HepG2 (cell line): ENCODE measurements around the gene RTF1. TPM values are rescaled to one million over a fixed set of nuclear protein-coding genes. Genes with fewer than 3 reads are reported as not detected.

Experiments used
- ATM ChIP-seq: fragments of 450-650 bp; IDR thresholded peaks from 2 replicates; pipeline ENCODE4 v1.7.1; 2017; ENCODE audit warnings: mild to moderate bottlenecking, borderline replicate concordance
- DR1 ChIP-seq: sonication (generic); formaldehyde crosslinking; IDR thresholded peaks from 2 replicates; pipeline ENCODE4 v1.8.0; 2021; ENCODE audit warnings: mild to moderate bottlenecking, missing genetic modification reagents, inconsistent platforms
- EHMT2 ChIP-seq: fragments of 200-600 bp; sonication (generic); IDR thresholded peaks from 2 replicates; pipeline ENCODE4 v1.7.0; 2017; ENCODE audit warnings: antibody characterized with exemption, low read depth, low read length, borderline replicate concordance
- FOXO1 ChIP-seq: sonication (generic); formaldehyde crosslinking; IDR thresholded peaks from 2 replicates; pipeline ENCODE4 v1.4.0; 2020; ENCODE audit warnings: missing genetic modification reagents
- HOXA7 ChIP-seq: sonication (generic); formaldehyde crosslinking; IDR thresholded peaks from 2 replicates; pipeline ENCODE4 v1.8.1; 2022; ENCODE audit warnings: mild to moderate bottlenecking, missing genetic modification reagents, moderate library complexity
- MAZ ChIP-seq, 2 experiments: sonication (generic) in 1 of 2; formaldehyde crosslinking in 1 of 2; IDR thresholded peaks; 2 replicates each; pipeline versions ENCODE4 v1.5.0 to v1.6.1; 2012 to 2020; ENCODE audit warnings: low read depth in 2 of 2, mild to moderate bottlenecking in 2 of 2, borderline replicate concordance in 1 of 2, improper control_type of control experiment in 1 of 2, low read length in 1 of 2, missing genetic modification reagents in 1 of 2, moderate library complexity in 1 of 2
- MTF1 ChIP-seq: sonication (generic); formaldehyde crosslinking; IDR thresholded peaks from 2 replicates; pipeline ENCODE4 v1.5.0; 2020; ENCODE audit warnings: missing genetic modification reagents
- MTF2 ChIP-seq: sonication (generic); formaldehyde crosslinking; IDR thresholded peaks from 2 replicates; pipeline ENCODE4 v1.5.0; 2020; ENCODE audit warnings: missing genetic modification reagents, borderline replicate concordance
- PAX8 ChIP-seq: sonication (generic); formaldehyde crosslinking; IDR thresholded peaks from 2 replicates; pipeline ENCODE4 v1.8.0; 2022; ENCODE audit warnings: mild to moderate bottlenecking, missing genetic modification reagents, borderline replicate concordance
- PHB2 ChIP-seq: fragments of 450-650 bp; IDR thresholded peaks from 2 replicates; pipeline ENCODE4 v1.6.1; 2018; ENCODE audit not compliant: partially characterized antibody
- PHF8 ChIP-seq: sonication (generic); formaldehyde crosslinking; IDR thresholded peaks from 2 replicates; pipeline ENCODE4 v1.5.0; 2020; ENCODE audit warnings: missing genetic modification reagents
- POLR2AphosphoS2 ChIP-seq: IDR thresholded peaks from 2 replicates; pipeline ENCODE4 v1.6.1; 2011; ENCODE audit warnings: low read depth, low read length, improper control_type of control experiment
- REPIN1 ChIP-seq: sonication (generic); formaldehyde crosslinking; IDR thresholded peaks from 2 replicates; pipeline ENCODE4 v1.8.0; 2022; ENCODE audit warnings: missing genetic modification reagents, low read depth, mild to moderate bottlenecking, borderline replicate concordance
- RFX1 ChIP-seq: fragments of 450-650 bp; IDR thresholded peaks from 2 replicates; pipeline ENCODE4 v1.6.1; 2017
- SAP130 ChIP-seq: IDR thresholded peaks from 2 replicates; pipeline ENCODE4 v1.6.1; 2016; ENCODE audit warnings: low read depth
- SOX13 ChIP-seq, 3 experiments: fragments of 450-650 bp in 1 of 3; sonication (generic) in 1 of 3; formaldehyde crosslinking in 1 of 3; IDR thresholded peaks in 2 of 3; conservative IDR thresholded peaks in 1 of 3; 2 replicates each; pipeline versions ENCODE4 v1.5.0 to v1.6.1; 2016 to 2020; ENCODE audit warnings: antibody characterized with exemption in 1 of 3, mild to moderate bottlenecking in 1 of 3, missing compliant biosample characterization in 1 of 3, missing genetic modification reagents in 1 of 3, moderate library complexity in 1 of 3
- TMF1 ChIP-seq: sonication (generic); formaldehyde crosslinking; IDR thresholded peaks from 2 replicates; pipeline ENCODE4 v1.8.1; 2022; ENCODE audit warnings: low read depth, missing genetic modification reagents
- ZBTB3 ChIP-seq: sonication (generic); formaldehyde crosslinking; IDR thresholded peaks from 2 replicates; pipeline ENCODE4 v1.4.0; 2020; ENCODE audit warnings: low read depth, mild to moderate bottlenecking, moderate library complexity, missing genetic modification reagents, borderline replicate concordance
- ZIK1 ChIP-seq: sonication (generic); formaldehyde crosslinking; IDR thresholded peaks from 2 replicates; pipeline ENCODE4 v1.5.0; 2020; ENCODE audit warnings: mild to moderate bottlenecking, low read depth, missing genetic modification reagents, borderline replicate concordance
- ZMYM4 ChIP-seq: sonication (generic); formaldehyde crosslinking; IDR thresholded peaks from 2 replicates; pipeline ENCODE4 v1.8.1; 2023; ENCODE audit warnings: mild to moderate bottlenecking, missing genetic modification reagents
- ZNF251 ChIP-seq: sonication (generic); formaldehyde crosslinking; IDR thresholded peaks from 2 replicates; pipeline ENCODE4 v1.9.0; 2021; ENCODE audit warnings: mild to moderate bottlenecking, missing genetic modification reagents
- ZNF557 ChIP-seq: sonication (generic); formaldehyde crosslinking; IDR thresholded peaks from 2 replicates; pipeline ENCODE4 v1.4.0; 2020; ENCODE audit warnings: missing genetic modification reagents
- ZNF747 ChIP-seq: sonication (generic); formaldehyde crosslinking; IDR thresholded peaks from 2 replicates; pipeline ENCODE4 v1.8.1; 2023; ENCODE audit warnings: missing genetic modification reagents, mild to moderate bottlenecking, borderline replicate concordance
- ZSCAN25 ChIP-seq: sonication (generic); formaldehyde crosslinking; IDR thresholded peaks from 2 replicates; pipeline ENCODE4 v1.8.0; 2022; ENCODE audit warnings: mild to moderate bottlenecking, missing genetic modification reagents
- polyA plus RNA-seq, 8 experiments: library from polyadenylated mRNA; depleted of rRNA in 3 of 8; stranded (reverse) in 7 of 8; unstranded in 1 of 8; fragments of >200 nt; fragmentation: Illumina TruSeq in 4 of 8; extraction: Trizol in 4 of 8; gene quantifications; 2 replicates each; pipeline versions ENCODE4 v1.2.1 to v1.2.3, GENCODE V29; 2011 to 2016; ENCODE audit warnings: low read depth in 4 of 8, missing spikeins in 1 of 8, mixed read lengths in 1 of 8; ENCODE audit not compliant: insufficient read depth in 1 of 8
- total RNA-seq, 5 experiments: library from RNA; depleted of rRNA; stranded (reverse); fragments of >200 nt; fragmentation: Illumina TruSeq; extraction: Trizol; gene quantifications; 2 replicates each; pipeline ENCODE4 v1.2.3, GENCODE V29; 2016; ENCODE audit warnings: low read depth in 1 of 5
- TF ChIP-seq, protein P1 (sequence below): sonication (generic); formaldehyde crosslinking; IDR thresholded peaks from 2 replicates; pipeline ENCODE4 v1.4.0; 2020; ENCODE audit warnings: missing genetic modification reagents, mild to moderate bottlenecking, borderline replicate concordance
- TF ChIP-seq, protein P2 (sequence below): fragments of 450-650 bp; IDR thresholded peaks from 2 replicates; pipeline ENCODE4 v1.6.1; 2016

The RTF1 gene
- total and polyA plus RNA-seq, 2 of the 13 experiments (the other 11 are each of a cell fraction or from before 2014, with no cell fraction given): 13.9 to 17.9 TPM

DNA sequence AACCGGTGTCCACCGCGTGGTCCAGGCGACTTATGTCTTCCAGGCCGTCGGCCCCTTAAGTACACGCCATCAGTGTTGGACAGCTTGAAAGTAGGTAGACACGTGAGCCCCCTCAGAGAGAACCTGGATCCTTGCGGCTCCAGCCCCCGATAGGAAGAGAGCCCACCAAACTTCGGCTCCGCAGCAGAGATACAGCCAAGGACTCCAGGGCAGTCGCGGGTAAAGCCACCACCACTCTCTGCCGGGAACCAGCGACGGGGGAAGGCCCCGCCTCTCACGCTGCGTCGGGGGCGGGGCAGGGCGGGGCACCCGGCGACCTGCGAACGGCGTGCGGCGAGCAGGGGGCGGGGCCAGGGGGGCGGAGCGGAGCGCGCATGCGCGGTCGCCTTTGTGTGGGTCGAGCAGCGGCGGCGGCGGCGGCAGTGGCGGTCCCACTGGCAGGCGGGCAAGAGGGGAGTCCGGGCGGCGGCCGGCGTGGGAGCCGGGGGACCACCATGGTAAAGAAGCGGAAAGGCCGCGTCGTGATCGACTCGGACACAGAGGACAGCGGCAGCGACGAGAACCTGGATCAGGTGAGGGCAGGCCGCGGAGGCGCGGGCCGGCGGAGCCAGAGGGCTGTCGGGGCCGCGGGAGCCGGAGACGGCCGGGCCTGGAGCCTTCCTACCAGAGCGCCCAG lies at the start of gene RTF1 (continued):
- TF ChIP-seq ZNF557 (CRISPR knock-in tag): no peak
- peak; percentile 93 for TF ChIP-seq SAP130 (CRISPR knock-in tag)
- TF ChIP-seq MTF1: no peak
- no peak for TF ChIP-seq EHMT2
- TF ChIP-seq ZMYM4: no peak; the same call in 1 of the 2 replicates
- TF ChIP-seq ZSCAN25: no peak
- TF ChIP-seq MAZ (IDR thresholded peaks at IDR 0.05; ENCODE audit: borderline replicate concordance, low read depth, low read length): no peak; the same call in 1 of the 2 replicates
- TF ChIP-seq MAZ (CRISPR knock-in tag; IDR thresholded peaks at IDR 0.05; ENCODE audit: low read depth): peak; percentile 27; the same call in 1 of the 2 replicates
- TF ChIP-seq PHF8 (CRISPR knock-in tag): peak; percentile 97
- TF ChIP-seq ZIK1 (CRISPR knock-in tag): no peak; the same call in 1 of the 2 replicates
- TF ChIP-seq ZNF747 (CRISPR knock-in tag): peak; percentile 18; the same call in 1 of the 2 replicates
- TF ChIP-seq REPIN1 (CRISPR knock-in tag): peak; percentile 3; the same call in 1 of the 2 replicates
- no peak for TF ChIP-seq HOXA7 (CRISPR knock-in tag)
- no peak for TF ChIP-seq ZBTB3
- TF ChIP-seq ATM: no peak
- TF ChIP-seq, protein P1, sequence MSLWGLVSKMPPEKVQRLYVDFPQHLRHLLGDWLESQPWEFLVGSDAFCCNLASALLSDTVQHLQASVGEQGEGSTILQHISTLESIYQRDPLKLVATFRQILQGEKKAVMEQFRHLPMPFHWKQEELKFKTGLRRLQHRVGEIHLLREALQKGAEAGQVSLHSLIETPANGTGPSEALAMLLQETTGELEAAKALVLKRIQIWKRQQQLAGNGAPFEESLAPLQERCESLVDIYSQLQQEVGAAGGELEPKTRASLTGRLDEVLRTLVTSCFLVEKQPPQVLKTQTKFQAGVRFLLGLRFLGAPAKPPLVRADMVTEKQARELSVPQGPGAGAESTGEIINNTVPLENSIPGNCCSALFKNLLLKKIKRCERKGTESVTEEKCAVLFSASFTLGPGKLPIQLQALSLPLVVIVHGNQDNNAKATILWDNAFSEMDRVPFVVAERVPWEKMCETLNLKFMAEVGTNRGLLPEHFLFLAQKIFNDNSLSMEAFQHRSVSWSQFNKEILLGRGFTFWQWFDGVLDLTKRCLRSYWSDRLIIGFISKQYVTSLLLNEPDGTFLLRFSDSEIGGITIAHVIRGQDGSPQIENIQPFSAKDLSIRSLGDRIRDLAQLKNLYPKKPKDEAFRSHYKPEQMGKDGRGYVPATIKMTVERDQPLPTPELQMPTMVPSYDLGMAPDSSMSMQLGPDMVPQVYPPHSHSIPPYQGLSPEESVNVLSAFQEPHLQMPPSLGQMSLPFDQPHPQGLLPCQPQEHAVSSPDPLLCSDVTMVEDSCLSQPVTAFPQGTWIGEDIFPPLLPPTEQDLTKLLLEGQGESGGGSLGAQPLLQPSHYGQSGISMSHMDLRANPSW (CRISPR knock-in tag): no peak
- peak; percentile 35; the same call in 1 of the 2 replicates for TF ChIP-seq TMF1 (CRISPR knock-in tag)
- TF ChIP-seq DR1: peak; percentile 39; the same call in 1 of the 2 replicates
- no peak for TF ChIP-seq ZNF251 (CRISPR knock-in tag)
- no peak for TF ChIP-seq POLR2AphosphoS2
- no peak for TF ChIP-seq FOXO1 (CRISPR knock-in tag)
- no peak for TF ChIP-seq MTF2 (CRISPR knock-in tag)
- TF ChIP-seq PAX8 (CRISPR knock-in tag): no peak
- TF ChIP-seq SOX13 (IDR thresholded peaks at IDR 0.05): no peak
- no peak for TF ChIP-seq SOX13 (CRISPR knock-in tag; conservative IDR thresholded peaks at IDR 0.05 in 1 of 2, IDR thresholded peaks at IDR 0.05 in 1 of 2)
- TF ChIP-seq, protein P2, sequence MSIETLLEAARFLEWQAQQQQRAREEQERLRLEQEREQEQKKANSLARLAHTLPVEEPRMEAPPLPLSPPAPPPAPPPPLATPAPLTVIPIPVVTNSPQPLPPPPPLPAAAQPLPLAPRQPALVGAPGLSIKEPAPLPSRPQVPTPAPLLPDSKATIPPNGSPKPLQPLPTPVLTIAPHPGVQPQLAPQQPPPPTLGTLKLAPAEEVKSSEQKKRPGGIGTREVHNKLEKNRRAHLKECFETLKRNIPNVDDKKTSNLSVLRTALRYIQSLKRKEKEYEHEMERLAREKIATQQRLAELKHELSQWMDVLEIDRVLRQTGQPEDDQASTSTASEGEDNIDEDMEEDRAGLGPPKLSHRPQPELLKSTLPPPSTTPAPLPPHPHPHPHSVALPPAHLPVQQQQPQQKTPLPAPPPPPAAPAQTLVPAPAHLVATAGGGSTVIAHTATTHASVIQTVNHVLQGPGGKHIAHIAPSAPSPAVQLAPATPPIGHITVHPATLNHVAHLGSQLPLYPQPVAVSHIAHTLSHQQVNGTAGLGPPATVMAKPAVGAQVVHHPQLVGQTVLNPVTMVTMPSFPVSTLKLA: peak; percentile 47; the same call in 1 of the 2 replicates
- TF ChIP-seq RFX1: no peak
- no peak for TF ChIP-seq PHB2
